ENCODE measurements around the gene ALDH3A1.

The ALDH3A1 gene

GRCh38 chr17:19718613-19719354, 29.3 kb downstream of the ALDH3A1 start:
- no peak for DNase-seq

GRCh38 chr17:19718041-19718612, 30.0 kb downstream of the ALDH3A1 start:
- no peak for DNase-seq

GRCh38 chr17:19717411-19717908, 30.6 kb downstream of the ALDH3A1 start:
- DNase-seq = no peak

GRCh38 chr17:19717031-19717360, 31.1 kb downstream of the ALDH3A1 start:
- DNase-seq = no peak

GRCh38 chr17:19716108-19717030, 31.7 kb downstream of the ALDH3A1 start, which contains the start of gene SLC47A2:
Gene SLC47A2, minus strand, starts transcription at chr17:19716584. Its CDS starts 29 bp downstream, at chr17:19716555.
- DNase-seq = no peak

- DNase-seq = no peak
These were observed 33.3 kb downstream of the ALDH3A1 start for GRCh38 chr17:19714542-19715411.

- DNase-seq = no peak
These were observed 34.2 kb downstream of the ALDH3A1 start for GRCh38 chr17:19713901-19714361.

- DNase-seq = no peak
These were observed 34.6 kb downstream of the ALDH3A1 start for GRCh38 chr17:19713462-19713861.

GRCh38 chr17:19712436-19713004, 35.6 kb downstream of the ALDH3A1 start:
- no peak for DNase-seq

- no peak for DNase-seq
These were observed 38.3 kb downstream of the ALDH3A1 start for GRCh38 chr17:19709841-19710240.

GRCh38 chr17:19708431-19709175, 39.5 kb downstream of the ALDH3A1 start:
- DNase-seq = no peak

GRCh38 chr17:19707728-19708221, 40.3 kb downstream of the ALDH3A1 start:
- no peak for DNase-seq

GRCh38 chr17:19706791-19707727, 41.0 kb downstream of the ALDH3A1 start:
- no peak for DNase-seq

GRCh38 chr17:19705771-19706770, 42.0 kb downstream of the ALDH3A1 start:
- no peak for DNase-seq

- DNase-seq = no peak
These were observed 42.9 kb downstream of the ALDH3A1 start for GRCh38 chr17:19705201-19705600.

- DNase-seq = no peak
These were observed 44.1 kb downstream of the ALDH3A1 start for GRCh38 chr17:19703828-19704613.

GRCh38 chr17:19703106-19703827, 44.8 kb downstream of the ALDH3A1 start:
- DNase-seq = no peak
